Lower lobe of right lung (tissue), 2 donors: Measurements from ENCODE around the gene DUS2. TPM values are rescaled to one million over a fixed set of nuclear protein-coding genes. Genes with fewer than 3 reads are reported as not detected.
A peak's percentile ranks its signal among the peaks of the same experiment; 100 is the strongest.

Source experiments
- ATAC-seq, 2 donors: fragments of 200-7000 bp; cut with Tn5 transposase; one replicate each; pipeline ENCODE4 v1.9.1; 2020 to 2022; ENCODE audit warnings: mild to moderate bottlenecking in 2 of 2, moderate library complexity in 2 of 2
- DNase-seq: peaks from one replicate; pipeline ENCODE4 v3.0.0-alpha.2; 2020
- H3K27ac ChIP-seq: fragments of 200-600 bp; one replicate; pipeline ENCODE4 v1.8.0; 2022
- H3K27me3 ChIP-seq: fragments of 200-600 bp; one replicate; pipeline ENCODE4 v1.8.0; 2022; ENCODE audit warnings: low read depth
- H3K36me3 ChIP-seq: fragments of 200-600 bp; one replicate; pipeline ENCODE4 v1.8.0; 2022; ENCODE audit warnings: mild to moderate bottlenecking
- H3K4me1 ChIP-seq: fragments of 200-600 bp; one replicate; pipeline ENCODE4 v1.8.0; 2022
- H3K4me3 ChIP-seq: fragments of 200-600 bp; one replicate; pipeline ENCODE4 v1.8.0; 2022; ENCODE audit warnings: mild to moderate bottlenecking
- H3K9me3 ChIP-seq: fragments of 200-600 bp; one replicate; pipeline ENCODE4 v1.8.0; 2022
- CTCF ChIP-seq: fragments of 200-600 bp; IDR thresholded peaks from one replicate; pipeline ENCODE4 v1.8.0; 2022; ENCODE audit warnings: antibody characterized with exemption, mild to moderate bottlenecking
- intact Hi-C: fragments of 100-400 bp; cut with DNase I; formaldehyde crosslinking; loops from one replicate; pipeline ENCODE4 v1.11.0; 2022
- total RNA-seq: library from RNA; stranded (reverse); fragmentation: NEBNext Ultra II Directional; extraction: Animal tissue kit (Norgen Biotek cat#: 25700); gene quantifications from one replicate; pipeline ENCODE4 v1.2.1, GENCODE V29; 2021
- donor health status: DM: no; HTN: yes; CAD: no; lungs with severe emphysema.

The DUS2 gene
- total RNA-seq, 1 donor from 2014 or later = 15.1 TPM

GRCh38 chr16:68061396-68061795 is 38.3 kb downstream of the DUS2 start:
- H3K27me3 ChIP-seq = no peaks in the 10 kb centered on the region
- H3K36me3 ChIP-seq = peaks cover 27% of the 10 kb centered on the region
- no peak for ATAC-seq
- no peak for TF ChIP-seq CTCF
- DNase-seq = peak; percentile 28
- peak overlapping the region; percentile 86 for H3K27ac ChIP-seq
- no peaks in the 10 kb centered on the region for H3K9me3 ChIP-seq
- H3K4me3 ChIP-seq = no peak overlapping the region
- peaks cover 38% of the 10 kb centered on the region for H3K4me1 ChIP-seq
- intact Hi-C loops = no loop called here

GRCh38 chr16:68062910-68063393 is 39.9 kb downstream of the DUS2 start:
- Histone ChIP-seq H3K27me3 (no peaks in the 10 kb centered on the region), H3K9me3 (no peaks in the 10 kb centered on the region), H3K27ac (peak overlapping the region; percentile 86), H3K4me1 (peaks cover 49% of the 10 kb centered on the region), H3K4me3 (no peak overlapping the region), H3K36me3 (peaks cover 20% of the 10 kb centered on the region)
- TF ChIP-seq CTCF = no peak
- ATAC-seq (no peak), DNase-seq (peak; percentile 32)
- intact Hi-C loops = no loop called here

- Histone ChIP-seq H3K9me3 (no peaks in the 10 kb centered on the region), H3K4me3 (no peak overlapping the region), H3K36me3 (peaks cover 17% of the 10 kb centered on the region), H3K27ac (peak overlapping the region; percentile 86), H3K27me3 (no peaks in the 10 kb centered on the region), H3K4me1 (peaks cover 67% of the 10 kb centered on the region)
- peak; percentile 86 for DNase-seq
- intact Hi-C loops = no loop called here
- peak; percentile 90 to 91 for ATAC-seq
- peak; percentile 88 for TF ChIP-seq CTCF
These were observed 41.8 kb downstream of the DUS2 start for GRCh38 chr16:68064791-68065365.

GRCh38 chr16:68065716-68066305 is 42.7 kb downstream of the DUS2 start:
- intact Hi-C loops = no loop called here
- Histone ChIP-seq H3K4me1 (peaks cover 76% of the 10 kb centered on the region), H3K27me3 (no peaks in the 10 kb centered on the region), H3K4me3 (no peak overlapping the region), H3K36me3 (peaks cover 19% of the 10 kb centered on the region), H3K27ac (peak overlapping the region; percentile 86), H3K9me3 (no peaks in the 10 kb centered on the region)
- ATAC-seq (peak; percentile 88 to 89), DNase-seq (no peak)
- no peak for TF ChIP-seq CTCF

- Histone ChIP-seq H3K9me3 (no peaks in the 10 kb centered on the region), H3K4me3 (no peak overlapping the region), H3K4me1 (peaks cover 80% of the 10 kb centered on the region), H3K36me3 (peaks cover 24% of the 10 kb centered on the region), H3K27me3 (no peaks in the 10 kb centered on the region), H3K27ac (peak overlapping the region; percentile 86)
- ATAC-seq (no peak), DNase-seq (no peak)
- no peak for TF ChIP-seq CTCF
- intact Hi-C loops = no loop called here
These were observed 43.7 kb downstream of the DUS2 start for GRCh38 chr16:68066763-68067162.
